Activated T-helper 1 cell treated with anti-CD3 and anti-CD28 coated beads, Interleukin-2, amount 50 U/mL, for 16 hours (primary cell): Measurements from ENCODE around the gene CH25H.
"Not testable (repeated sequence)": the region's sequence is repeated elsewhere in the genome, so short reads cannot be mapped to it uniquely, and the experiment has no call there.

Experiments
- DNase-seq, 2 donors: peaks; one replicate each; pipeline ENCODE4 v3.0.0-alpha.2; 2020; ENCODE audit warnings: low read depth in 1 of 2, low spot score in 1 of 2

CH25H gene

DNA sequence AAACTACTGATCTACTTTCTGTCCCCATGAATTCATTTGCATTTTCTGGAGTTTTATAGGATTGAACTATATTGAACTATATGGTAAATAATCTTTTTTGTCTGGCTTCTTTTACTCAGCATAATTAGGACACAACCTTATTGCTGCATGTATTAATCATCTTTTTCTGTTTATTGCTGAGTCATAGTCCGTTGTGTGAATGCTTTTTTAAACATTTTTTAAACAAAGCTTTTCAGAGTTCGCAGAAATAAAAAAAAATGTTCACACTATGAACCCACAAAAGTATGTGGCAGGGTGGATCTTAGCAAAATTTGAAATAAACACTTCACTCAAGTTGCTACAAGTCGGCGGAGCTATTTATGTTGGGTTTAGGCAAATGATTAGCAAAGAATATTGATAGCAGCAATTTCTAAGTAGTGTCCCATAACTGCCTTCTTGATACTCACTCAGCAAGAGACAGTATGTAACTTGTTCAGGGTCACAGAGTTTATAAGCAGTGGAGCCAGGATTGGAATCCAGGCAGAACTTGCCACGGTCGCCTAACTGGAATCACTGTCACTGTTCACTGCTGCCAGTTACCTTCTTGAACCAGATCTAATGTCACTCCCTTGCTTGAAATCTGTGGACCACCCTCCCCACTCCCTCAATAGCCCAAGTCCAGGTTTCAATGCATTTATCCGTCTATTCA lies 5.6 kb downstream of the CH25H start:
- no peak for DNase-seq

DNA sequence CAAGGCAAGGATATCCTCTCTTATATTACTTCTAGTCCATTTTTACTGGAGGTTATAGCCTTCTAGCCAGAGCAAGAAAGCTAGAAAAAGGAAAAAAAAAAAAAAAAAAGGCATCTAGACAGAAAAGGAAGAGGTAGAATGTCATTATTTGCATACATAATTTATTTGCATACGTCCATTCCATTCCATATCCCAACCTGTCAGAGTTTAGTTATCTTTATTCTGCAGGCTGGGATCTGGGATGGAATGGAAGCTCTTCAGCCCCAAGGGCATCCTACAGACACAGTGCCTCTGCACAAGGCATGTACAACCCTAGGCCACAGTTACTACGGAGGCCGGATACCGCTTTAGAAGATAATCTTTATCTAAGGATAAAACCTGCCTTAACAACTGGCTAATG lies 9.6 kb downstream of the CH25H start:
- no peak for DNase-seq

DNA sequence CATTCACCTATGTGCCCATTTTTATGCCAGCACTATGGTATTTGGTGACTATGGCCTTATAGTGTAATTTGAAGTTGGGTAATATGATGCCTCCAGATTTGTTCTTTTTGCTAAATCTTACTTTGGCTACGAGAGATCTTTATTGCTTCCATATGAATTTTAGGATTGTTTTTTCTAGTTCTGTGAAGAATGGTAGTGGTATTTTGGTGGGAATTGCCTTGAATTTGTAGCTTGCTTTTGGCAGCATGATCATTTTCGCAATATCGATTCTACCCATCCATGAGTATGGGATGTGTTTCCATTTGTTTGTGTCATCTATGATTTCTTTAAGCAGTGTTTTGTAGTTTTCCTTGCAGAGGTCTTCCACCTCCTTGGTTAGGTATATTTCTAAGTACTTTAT lies 15.8 kb downstream of the CH25H start:
- not testable (repeated sequence) for DNase-seq

DNA sequence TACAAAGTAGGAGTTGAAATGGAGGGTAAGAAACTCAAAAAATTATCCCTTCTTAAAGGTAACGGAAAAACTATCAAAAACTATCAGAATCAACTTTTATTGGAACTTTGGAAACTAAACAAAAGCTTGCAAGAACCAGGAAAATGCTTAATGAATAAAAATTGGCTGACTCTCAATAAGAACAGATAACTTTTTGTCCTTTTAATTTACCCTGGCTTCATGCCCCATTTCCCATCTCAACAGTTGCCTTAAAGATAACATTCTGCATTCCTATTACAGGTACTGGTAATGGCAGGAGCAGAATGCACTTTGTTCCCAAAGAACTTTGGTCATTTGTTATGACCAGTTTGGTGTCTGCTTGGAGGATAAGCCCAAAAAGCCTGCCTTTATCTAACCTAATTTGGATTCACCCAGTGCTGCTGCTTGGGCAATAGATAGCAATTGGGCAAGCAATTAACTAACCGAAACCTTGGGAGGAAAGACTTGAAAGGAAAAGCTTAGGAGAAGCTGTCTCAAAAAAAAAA lies 17.8 kb downstream of the CH25H start:
- DNase-seq: no peak

DNA sequence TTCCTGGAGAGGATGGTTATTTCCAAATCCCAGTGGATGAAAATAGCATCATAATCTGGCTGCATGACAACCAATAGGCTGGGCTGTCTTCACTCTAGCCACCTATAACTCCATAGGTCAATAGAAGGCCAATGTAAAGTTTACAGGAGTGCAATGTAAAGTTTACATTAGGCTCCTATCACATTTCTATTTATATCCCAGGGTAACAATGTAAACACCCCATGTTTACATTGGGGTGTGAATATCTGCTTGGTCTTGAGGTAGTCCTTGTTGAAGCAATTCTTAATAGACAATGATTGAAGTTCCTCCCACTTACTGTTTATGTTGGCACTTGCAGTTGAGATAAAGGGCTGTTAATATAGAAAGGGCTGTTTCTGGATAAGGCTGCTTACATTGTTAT lies 21.5 kb downstream of the CH25H start:
- no peak for DNase-seq

DNA sequence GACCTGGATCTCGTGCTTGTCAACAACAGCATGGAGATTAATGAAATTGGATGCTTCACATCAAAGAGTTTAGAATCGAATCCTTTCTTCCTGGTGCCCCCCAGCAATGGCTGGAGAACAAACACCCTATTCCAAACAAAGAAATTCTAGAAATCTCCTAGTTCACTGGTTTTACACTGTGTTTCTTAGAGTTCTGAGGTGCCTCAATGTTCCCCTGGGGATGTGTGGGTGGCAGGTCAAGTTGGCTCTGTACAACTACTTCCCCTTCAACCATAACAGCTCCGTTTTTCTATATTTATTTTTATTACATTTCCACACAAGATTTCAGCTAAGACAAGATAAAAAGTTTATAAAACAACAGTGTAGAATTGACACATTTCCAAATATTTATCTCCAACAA lies 22.5 kb downstream of the CH25H start:
- no peak for DNase-seq

DNA sequence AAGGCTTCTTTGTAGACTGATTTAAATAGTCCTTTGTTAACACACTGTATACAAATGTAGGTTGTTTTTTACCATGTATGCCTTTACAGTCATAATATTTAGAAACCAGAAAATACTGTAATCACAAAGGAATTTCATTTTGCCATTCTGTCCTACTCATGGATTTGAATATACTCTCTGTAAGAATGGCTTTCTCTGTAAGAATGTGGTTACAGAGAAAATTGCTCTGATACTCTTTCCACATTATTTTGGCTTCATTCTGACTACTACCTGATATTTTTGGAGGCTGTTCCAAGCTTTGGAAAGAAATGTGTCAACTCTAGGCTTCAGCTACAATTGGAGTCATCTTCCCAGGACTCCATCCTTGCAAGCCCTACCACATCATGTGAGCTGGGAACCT lies 23.5 kb downstream of the CH25H start:
- no peak for DNase-seq

DNA sequence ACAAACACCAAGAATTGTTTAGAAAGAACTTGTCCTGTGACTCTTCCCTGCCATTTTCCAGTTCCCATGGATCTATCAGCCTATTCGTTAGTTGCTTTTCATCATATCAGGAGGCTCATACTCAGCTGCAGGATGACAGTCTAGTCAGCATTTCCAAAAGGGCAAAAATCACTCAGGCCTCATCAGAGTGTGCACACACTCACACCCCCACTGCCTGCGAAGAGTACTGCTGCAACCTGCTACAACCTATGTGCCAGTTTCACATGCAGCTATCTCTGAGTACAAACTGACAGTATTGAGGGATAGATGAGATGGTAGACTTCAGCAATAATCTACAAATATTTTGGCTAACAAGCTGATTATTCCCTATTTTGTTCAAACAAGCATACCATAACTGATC lies 24.2 kb downstream of the CH25H start:
- DNase-seq: no peak

DNA sequence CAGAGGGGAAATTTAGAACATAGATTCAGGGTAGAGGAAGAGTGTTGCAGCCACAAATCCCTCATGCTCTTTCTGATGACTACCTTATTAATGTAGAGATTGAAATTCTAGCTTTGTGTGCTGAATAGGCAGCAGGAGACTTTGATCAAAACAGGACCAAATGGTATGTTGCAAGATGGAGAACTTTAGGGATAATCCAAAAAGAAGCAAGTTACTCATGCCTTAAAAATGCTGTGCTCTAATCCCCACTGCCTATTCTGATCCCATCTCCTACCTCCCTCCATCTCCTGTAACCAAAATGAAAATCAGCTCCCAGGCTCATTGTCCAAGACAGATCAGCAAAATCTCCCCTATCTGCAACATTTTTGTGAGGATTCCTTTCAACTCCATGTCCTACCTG lies 31.3 kb downstream of the CH25H start:
- no peak for DNase-seq

DNA sequence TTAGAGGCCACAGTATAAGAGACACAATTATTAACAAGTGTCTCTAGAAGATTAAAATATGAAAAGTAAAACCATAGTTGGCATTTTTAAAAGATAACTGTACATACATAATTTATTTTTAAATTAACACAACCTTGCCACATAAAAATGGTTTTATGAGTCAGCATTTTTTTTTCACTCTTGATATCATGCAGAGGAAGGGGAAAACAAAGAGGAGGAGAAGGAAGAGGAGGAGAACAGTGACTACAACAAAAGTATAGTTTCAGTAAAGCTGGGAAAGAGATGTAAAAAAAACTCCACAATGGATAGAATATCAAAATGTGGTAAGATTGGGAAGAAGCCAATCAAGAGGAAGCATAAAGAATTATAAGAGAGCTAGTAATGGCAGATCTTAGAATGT lies 34.0 kb downstream of the CH25H start:
- DNase-seq: no peak

DNA sequence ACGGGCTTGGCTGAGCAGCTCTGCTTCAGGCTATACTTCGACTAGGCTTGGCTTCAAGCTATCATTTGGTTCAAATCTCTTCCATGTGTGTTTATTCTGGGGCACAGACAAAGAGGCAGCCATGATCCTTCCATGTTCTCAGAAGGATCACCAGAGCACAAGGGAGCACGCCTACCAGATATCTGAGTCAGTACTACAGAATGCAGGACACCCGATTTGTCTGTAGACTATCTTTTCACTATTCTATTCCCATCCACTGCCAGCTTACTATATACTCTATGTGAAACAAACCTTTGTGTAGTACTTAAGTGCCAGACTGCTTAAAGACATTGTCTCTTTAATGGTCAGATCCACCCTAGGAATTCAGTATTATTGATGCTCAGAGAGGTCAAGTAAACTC lies 35.1 kb downstream of the CH25H start:
- no peak for DNase-seq

DNA sequence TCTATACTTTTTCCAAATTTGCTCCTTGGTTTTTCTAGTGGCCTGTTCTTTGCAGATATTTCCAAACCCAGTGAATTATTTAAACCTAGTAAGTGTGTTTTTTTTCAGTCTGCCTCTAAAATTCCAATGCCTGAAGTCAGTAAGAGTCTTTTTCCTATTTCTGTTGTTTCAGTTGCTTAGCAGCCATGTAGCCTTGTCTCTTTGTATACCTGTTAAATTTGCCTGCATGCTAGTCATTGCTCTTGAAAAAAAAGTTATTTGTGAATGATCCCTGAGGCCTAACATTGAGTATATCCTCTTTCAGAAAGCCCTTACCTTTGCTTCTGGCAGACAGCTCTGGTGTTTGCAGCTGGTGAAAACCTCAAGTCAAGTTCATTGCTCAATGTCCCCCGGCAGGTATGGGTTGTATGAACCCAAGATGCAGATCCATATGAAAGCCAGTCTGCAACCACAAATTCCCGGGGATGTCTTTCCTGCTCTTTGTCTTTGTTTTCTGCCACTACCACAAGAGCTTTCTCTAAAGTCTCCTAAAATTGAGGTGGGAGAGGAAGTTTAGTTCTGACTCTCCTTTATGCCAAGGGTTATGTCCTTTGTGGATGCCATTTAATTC lies 35.7 kb downstream of the CH25H start:
- DNase-seq: no peak

DNA sequence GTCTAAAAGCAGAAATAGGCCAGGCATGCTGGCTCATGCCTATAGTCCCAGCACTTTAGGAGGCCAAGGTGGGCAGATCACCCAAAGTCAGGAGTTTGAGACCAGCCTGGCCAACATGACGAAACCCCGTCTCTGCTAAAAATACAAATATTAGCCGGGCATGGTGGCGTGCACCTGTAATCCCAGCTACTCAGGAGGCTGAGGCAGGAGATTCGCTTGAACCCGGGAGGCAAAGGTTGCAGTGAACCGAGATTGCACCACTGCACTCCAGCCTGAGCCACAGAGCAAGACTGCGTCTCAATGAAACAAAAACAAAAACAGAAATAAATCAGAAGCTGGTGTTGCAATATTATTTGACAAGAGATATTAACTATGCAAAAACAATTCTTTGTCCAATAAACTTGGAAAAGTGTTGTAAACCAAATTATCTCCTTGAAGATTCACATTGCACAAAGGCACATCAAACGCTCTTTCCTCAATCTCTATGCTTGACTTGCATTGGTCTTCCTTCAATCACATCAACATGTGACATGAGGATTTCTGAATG lies 38.7 kb downstream of the CH25H start:
- not testable (repeated sequence) for DNase-seq

DNA sequence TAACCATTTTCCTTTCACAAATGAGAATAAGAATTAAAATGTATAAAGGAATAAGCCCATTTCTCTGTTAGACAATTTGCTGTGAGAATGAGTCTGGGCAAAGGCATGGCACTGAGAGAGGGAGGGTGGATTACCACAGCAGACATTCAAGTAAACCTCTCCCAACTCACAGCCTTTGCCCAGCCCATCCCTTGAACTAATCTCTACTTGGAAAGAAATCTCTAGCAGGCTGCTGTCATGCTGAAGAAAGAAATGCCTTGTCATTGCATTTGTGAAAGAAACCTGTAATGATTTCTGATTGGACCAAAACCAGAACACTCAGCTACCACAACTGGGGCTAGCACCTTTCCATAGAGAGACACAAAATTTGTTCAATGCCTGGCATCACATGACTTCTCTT lies 39.2 kb downstream of the CH25H start:
- DNase-seq: no peak

DNA sequence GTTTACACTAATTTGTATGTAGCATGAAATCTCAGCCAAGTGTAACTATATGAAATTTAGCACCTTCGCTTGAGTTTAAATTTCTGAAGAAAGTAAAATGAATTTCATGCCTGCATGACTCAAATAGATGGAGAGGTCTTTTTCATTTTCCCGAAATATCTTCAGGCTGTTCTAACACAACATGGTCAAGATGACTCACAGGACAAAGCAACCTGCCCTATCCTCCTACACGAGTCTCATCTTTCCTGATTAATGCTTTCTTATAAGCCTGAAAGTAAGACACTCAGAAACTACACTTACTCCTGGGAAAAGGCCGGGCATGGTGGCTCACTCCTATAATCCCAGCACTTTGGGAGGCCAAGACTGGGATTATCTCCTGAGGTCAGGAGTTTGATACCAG lies 41.2 kb downstream of the CH25H start:
- no peak for DNase-seq

DNA sequence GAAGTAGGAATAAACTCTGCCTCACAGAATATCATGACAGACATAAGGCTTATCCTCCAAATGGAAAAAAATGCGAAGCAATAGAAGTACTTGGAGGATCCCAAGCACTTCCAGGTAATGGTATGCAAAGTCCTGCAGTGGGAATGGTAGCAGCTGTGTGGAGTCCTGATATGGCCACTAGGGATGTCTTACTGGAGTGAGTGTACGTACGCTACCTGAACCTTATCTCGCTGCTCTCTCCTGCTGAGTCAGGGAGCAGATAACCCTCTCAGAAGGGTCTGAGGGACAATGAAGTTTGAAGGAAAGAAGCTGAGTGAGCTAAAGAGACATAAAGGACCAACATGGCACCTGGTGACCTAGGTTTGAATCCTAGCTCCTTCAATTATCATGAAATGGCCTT lies 42.2 kb downstream of the CH25H start:
- DNase-seq: no peak

DNA sequence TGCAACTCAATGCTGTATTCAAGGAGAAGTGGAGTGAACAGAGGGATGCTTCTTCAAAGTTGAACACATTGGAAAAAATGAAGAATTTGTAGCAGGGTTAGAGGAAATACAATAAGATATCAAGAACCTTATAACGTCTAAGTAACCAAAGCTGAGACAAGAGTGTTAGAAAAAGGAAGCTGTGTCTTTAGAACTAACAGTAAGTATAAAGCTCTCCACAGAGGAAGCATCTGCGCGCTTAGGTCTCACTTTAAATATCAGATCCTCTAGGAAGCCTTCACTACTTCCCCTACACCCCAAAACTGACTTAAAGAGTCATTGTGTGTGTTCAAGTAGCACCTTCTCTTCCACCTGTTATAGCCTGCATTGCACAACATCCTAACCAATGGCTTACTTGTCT lies 43.0 kb downstream of the CH25H start:
- DNase-seq: no peak

DNA sequence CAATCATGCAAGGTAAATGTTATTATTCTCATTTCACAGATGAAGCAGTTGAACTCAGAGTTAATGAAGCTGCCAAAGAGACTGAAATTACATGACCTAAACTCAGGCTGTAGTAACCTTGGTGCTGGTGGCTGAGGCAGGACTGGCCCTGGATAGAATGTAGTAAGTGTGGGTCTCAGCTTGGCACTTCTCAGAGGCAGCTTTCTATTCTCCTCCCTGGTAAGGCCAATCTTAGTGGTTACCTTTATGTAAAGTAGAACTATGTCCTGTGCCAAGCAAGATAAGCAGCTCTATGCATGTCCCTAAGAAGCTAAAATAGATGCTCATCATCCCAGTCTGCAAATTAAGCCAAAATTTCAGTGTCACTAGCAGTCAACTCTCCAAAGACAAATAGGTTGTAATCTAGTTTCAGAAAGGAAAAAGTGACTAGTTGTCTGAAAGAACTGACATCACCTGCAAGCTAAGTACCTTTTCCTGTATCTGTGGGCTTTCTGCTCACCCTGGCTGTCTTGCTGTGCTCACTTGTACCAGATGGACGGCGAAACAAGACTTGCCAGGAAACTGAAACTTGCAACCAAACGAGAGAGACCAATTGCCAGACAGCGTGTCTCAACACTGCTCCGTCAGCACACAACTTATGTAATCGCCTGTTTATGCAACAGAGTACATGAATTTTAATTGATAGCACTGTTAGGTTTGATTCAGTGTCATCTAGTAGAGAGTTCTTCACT lies 43.7 kb downstream of the CH25H start:
- peak in 1 of 2 donors; percentile 41 for DNase-seq

DNA sequence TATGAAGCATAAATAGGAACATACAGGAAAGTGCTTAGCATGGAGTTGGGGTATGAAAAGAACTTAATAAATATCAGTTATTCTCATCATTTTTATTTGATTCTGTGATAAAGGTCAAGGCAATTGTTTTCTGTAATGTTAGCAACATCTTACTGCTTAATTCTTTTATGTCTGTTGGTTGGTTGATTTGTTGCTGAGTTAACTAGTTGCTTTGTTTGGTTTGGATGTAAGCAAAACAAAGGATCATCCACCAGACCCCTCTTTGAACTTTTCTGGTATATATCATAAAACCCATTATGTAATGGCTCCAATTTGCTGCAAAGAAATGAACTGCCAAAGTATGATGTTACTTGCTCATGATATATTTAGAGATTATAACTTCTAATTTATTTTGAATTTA lies 44.5 kb downstream of the CH25H start:
- DNase-seq: no peak

DNA sequence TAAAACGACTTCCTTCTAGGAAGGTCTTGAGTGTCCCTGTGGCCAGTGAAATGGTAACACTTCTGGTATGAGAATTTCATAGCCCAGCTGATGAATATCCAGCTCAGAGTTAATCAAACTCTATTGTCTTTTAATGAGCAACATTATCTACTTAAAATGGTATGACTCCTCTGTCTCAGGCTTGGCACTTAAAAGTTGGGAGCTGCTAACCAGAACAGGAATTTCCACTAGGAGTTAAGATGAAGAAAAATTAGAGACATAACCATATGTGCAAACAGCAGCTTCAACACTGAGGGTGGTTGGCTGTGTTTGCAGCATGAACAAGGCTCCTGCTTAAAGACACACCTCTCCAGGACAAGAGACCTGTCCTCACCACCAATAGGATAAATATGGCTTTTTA lies 46.8 kb downstream of the CH25H start:
- DNase-seq: no peak

DNA sequence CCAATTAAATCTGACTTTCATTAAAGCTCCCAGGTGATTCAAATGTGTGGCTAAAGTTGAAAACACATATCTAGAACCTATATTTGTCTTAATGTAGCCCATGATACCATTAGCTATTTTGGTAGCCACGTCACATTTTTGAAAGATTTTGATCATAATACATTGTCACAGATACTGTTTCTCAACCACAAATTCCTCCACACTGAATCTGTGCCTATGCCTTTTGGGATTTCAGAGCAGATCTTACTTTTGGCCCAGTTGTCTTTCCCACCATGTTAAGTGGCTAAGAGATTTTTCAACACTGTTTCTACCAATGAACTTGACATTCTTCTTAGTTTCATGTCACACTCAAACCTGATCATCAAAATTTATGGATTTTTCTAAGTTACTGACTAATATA lies 47.4 kb downstream of the CH25H start:
- DNase-seq: no peak

DNA sequence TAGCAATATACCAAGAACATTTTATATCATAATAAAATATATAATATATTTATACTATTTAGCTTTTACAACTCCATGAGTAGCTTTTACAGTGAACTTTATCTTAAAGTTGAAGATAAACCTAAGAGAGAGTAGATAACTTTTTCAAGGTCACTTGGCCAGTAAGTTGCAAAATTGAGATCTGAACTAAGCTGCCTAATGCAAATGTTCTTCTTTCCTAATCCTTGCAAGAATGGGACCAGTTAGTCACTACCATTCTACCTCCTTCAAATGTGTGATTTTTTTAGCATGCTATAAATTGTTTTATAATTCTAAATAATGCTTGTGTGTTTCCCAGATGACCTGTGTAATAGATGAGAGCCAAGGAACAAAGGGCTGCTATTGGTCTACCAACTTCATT lies 47.8 kb downstream of the CH25H start:
- DNase-seq: no peak
